ENCODE results near the gene VILL.
A peak's percentile ranks its signal among the peaks of the same experiment; 100 is the strongest.
"Not testable (repeated sequence)": the region's sequence is repeated elsewhere in the genome, so short reads cannot be mapped to it uniquely, and the experiment has no call there.

VILL gene

DNA sequence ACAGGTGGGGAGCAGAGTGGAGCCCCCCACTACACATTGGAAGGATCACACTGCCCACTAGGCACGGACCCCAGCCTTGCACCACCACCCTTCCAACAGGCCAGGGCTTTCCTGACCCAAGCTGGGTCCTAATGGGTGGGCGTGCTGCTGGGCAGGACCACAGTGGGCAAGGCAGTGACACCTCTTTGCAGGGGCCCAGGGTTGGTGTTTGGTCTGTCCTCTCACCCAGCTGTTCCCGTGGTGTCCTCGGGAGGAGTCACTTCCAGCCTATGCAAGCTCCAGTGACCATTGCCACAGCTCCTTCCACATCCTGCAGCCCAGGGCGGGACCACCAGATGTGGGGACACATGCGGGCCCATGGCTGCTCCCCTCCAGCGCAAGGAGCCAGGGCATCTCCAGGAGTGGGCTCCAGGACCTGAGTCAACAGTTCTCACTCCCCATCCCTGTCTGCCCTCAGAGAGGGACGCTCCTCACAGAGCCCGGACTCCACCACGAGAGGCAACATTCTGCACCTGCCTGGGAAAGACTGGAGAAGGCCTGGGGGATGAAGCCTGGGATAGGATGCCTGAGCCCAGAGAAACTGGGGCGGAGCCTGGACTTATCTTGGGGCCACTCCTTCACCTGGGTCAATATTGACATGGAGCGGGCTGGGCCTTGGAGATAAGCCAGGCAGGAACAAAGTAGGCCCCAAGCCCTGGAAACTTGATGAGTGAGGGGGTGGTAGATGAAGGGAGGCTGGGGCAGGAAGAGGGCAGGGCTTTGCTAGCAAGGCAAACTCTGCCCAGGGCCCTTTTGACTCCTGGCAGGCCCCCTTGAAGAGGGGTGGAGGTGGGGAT lies 3.9 kb upstream of the VILL start:
- peak in 1 of 4 experiments; percentile 0 for DNase-seq

GRCh38 chr3:37987315-37987697 lies 3.3 kb upstream of the VILL start:
- no peak for DNase-seq

GRCh38 chr3:37987751-37988179 lies 2.8 kb upstream of the VILL start:
- DNase-seq = no peak

DNA sequence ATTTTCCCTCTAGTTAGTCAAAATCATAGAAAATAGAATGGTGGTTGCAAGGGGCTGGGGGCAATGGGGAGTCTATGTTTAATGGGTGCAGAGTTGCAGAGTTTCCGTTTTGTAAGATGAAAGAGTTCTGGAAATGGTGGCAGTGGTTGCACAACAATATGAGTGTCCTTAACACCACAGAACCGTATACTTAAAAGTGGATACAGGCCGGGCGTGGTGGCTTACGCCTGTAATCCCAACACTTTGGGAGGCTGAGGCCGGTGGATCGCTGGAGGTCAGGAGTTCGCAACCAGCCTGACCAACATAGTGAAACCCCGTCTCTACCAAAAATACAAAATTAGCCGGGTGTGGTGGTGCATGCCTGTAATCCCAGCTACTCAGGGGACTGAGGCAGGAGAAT lies 2.2 kb upstream of the VILL start:
- DNase-seq = not testable (repeated sequence)

- DNase-seq = no peak
Observed at GRCh38 chr3:37988931-37989525, 1.6 kb upstream of the VILL start.

DNA sequence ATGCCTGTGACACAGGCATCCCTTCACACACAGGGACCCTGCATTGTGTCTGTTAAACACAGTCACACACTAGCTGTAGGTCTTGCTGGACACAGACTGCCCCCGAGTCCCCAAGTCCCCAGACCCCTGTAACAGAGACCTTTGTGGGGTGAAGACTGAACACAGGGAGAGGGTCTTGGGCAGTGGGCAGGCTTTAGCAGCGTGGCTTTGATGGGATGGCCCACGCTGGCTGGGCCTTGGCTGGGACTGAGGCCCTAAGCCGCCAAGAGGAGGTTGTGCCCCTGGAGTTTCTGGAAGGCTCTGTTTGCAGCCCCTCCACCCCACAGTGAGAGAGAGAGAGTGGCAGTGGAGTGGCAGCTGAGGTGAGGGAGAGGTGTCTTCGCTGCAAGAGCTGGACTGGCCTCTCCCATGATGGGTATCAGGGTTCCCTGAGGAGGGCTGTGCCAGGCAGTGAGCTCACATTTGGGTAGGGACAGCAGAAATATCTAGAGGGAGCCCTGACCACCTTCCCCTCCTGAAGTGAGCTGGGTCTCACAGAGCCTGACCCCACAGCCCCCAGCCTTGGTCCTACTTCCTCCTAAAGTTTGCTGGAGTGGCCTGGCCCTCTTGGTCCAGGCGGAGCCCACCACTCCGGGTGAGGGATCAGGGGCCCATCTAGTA lies 635 bp upstream of the VILL start:
- no peak for DNase-seq

DNA sequence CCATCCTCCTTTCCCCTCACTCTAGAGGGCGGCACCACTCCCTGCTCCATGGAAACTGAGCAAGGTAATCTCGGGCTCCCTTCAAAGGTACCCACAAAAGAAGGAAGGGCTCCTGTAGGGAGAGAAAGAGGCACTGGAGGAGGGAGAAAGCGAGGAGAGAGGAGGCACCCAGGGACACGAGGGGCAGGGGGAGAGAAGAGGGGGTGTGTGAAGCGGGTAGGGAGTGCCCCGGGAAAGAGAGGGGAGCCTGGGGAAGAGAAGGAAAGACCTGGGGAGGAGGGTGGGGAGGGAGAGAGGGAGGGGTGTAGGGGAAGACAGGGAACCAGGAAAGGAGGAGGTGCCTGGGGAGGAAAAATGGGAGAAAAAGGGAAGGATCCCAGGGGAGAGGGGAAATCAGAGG lies 523 bp downstream of the VILL start:
- DNase-seq = no peak

GRCh38 chr3:37991823-37992222 lies 1.2 kb downstream of the VILL start:
- DNase-seq = no peak

DNA sequence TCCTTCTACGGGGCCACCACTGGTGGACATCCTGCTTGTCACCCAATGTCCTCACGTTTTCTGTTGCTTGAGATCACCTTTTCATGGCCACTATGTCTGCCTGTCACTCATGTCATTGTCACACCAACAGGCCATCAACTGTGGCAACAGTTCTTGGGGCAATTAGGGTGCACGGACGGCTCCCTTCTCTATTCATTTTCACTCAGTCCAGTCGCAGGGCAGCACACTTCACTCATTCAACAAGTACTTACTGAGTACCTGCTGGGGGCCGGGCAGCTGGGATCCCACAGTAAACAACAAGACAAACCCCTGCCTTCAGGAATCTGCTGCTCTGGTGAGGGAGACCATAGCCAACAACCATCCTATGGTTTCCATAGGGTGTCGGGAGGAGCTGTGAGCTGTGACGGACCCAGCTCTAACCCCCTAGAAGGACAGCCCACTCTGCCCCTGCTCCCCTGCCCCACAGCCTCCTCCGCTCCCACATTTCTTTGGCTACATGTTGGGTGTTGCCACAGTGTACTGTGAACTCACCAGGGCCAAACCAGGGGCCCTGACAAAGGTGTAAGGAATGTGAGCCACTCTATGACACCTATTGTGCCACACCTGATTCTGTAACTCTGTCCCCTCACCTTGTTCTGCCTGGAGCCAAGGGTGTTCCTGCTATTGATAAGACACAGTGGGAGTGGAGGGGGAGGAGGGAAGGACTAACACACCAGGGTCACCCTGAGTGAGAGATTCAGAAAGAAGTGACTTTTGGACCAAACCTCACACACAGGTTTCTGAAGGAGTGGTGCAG lies 1.9 kb downstream of the VILL start:
- no peak for DNase-seq

- DNase-seq = no peak
Observed at GRCh38 chr3:37993067-37993455, 2.5 kb downstream of the VILL start.

DNA sequence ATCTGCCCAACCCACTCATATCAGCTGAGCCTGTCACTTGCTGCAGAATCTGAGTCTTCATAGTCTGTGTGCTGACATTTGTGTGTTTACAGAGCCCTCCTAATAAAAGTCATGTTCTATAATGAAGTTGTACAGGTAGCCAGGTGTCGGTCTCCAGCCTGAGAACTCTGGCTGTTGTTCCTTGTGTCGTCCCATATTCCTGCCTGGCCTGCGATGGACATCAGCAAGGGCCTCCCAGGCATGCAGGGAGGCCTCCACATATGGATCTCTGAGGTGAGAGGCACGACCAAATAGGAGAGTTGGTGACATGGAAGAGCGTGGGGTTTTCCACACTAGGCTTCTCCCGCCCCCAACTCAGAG lies 2.9 kb downstream of the VILL start:
- peak in 2 of 4 experiments; percentile 23 to 36 for DNase-seq

- peak; percentile 92 to 97 (median 96) for DNase-seq
Observed at GRCh38 chr3:37993820-37994638, 3.4 kb downstream of the VILL start.

DNA sequence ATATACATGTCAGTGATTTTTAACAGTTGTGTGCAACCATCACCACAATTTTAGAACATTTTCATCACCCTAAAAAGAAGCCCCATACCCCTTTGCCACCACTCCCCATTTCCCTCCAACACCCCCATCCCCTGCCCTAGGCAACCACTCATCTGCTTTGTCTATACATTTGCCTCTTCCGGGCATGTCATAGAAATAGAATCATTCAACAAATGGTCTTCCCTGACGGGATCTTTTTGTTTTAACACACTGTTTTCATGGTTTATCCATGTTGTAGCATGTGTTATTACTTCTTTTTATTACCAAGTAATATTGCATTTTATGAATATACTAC lies 4.0 kb downstream of the VILL start:
- no peak for DNase-seq

DNA sequence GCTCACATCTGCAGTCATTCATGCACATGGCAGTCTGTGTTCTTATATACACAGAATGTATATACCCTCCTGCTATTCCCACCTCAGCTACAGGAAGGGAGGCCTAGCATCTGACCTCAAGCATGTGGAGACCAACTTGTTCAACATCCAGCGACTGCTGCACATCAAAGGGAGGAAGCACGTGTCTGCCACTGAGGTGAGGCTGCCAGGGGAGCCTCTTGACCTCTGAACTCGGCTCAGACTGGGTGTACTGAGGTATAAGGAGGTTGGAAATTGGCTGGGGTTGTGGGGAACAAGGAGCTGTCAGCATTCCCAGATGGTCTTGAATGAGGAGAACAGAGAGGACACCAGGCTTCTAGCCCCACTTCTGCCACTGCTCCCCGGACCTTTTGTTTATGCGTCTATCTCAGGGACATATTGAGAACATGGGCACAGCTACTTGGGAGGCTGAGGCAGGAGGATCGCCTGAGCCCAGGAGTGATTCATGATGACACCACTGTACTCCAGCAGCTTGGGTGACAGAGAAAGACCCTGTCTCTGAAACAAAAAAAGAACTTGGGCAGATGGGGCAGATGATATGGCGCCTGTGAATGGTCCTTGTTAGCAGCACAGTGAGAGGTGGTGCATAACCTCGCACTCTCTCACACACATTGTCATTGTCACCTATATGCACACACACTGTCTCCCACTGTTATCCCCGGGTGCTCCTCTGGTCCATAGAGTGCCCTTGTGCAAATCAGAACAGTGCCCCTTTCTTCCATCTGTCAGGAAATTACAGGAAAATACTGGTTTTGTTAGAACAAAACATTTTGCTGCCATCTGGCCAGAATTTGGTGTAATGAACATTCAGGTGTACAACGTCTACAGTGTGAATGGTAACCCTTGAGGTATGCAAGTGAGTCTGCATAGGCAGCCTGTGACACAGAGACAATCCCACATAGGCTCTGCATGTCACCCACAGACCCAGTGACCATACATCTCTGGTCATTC lies 5.4 kb downstream of the VILL start:
- no peak for DNase-seq

GRCh38 chr3:37996785-37997301 lies 6.3 kb downstream of the VILL start:
- DNase-seq = peak; percentile 81 to 89 (median 86)

DNA sequence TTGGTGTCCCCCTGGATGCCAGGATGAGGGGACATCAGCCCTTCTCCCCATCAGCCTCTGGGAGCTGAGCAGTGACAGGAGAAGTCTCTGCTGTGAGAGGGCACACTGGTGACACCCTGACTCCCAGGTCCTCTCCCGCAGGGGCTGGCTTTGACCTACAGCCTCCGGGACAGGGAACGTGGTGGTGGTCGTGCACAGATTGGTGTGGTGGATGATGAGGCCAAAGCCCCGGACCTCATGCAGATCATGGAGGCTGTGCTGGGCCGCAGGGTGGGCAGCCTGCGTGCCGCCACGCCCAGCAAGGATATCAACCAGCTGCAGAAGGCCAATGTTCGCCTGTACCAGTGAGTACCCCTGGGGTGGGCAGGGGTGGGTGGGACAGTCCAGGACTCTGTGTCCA lies 6.8 kb downstream of the VILL start:
- no peak for DNase-seq

DNA sequence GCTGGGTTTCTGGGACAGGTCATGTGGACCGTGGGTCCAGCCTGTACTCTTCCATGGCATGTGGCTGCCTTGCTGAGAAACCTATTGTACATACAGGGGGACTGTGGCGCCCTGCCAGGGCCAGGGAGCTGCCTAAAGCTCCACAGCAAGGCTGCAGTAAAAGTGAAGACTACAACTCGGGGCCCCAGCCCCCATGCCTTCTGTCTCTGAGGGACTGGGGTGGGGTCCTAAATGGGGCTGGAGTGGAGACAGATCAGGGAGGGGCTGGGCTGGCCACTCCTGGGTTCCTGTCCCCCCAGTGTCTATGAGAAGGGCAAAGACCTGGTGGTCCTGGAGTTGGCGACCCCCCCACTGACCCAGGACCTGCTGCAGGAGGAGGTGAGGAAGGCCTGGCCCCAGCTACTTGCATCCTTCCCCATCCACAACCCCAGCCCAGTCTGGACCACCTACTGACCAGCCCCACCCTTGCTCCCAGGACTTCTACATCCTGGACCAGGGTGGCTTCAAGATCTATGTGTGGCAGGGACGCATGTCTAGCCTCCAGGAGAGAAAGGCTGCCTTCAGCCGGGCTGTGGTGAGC lies 7.3 kb downstream of the VILL start:
- DNase-seq = no peak

DNA sequence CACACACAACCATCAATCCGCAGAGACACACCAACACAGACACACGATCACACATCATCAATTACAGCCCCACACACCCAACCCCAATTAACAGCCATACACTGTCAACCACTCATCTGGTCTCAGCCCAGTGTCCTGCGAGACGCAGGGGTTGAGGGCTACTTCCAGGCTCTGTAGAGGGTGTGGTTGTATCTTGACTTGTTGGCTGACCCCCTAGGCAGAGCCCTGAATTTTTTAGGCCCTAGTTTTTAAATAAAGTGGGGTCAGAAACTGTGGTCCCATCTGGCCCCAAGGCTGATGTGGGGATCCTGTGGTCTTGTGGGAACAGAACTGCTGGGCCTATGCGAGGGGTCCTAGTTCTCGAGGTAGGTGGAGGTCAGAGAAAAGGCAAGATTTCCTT lies 9.2 kb downstream of the VILL start:
- DNase-seq = no peak

GRCh38 chr3:38000242-38000916 lies 9.8 kb downstream of the VILL start:
- no peak for DNase-seq

DNA sequence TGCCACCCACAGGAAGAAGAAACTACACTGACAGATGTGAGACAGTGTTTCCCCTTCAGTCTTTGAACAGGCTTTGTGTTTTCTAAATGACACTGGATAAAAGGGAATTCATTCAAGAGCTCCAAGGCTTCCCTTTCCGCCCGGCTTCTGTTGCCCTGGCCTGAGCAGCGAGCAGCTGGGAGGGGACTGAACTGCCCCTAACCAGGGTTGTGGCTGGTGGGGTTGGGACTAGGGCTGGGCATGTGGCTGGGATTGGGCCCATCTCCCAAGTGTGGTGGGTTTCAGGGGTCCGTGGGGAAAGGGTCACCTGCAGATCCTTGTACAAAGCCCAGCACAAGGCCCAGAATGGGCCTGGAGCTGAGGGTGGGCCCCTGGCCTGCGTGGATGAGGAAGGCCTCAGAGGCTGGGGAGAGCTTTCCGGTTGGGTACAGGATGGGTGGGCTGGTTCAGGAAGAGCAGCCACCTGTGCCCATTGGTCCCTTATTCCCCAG lies 10.4 kb downstream of the VILL start:
- no peak for DNase-seq
